Activated naive CD4-positive, alpha-beta T cell (primary cell): Measurements from ENCODE around the gene MALRD1.

ENCODE experiments used
- DNase-seq, 4 experiments: peaks; one replicate each; lab custom pipeline; 2025; lab: John Stamatoyannopoulos, UW

Gene MALRD1

DNA sequence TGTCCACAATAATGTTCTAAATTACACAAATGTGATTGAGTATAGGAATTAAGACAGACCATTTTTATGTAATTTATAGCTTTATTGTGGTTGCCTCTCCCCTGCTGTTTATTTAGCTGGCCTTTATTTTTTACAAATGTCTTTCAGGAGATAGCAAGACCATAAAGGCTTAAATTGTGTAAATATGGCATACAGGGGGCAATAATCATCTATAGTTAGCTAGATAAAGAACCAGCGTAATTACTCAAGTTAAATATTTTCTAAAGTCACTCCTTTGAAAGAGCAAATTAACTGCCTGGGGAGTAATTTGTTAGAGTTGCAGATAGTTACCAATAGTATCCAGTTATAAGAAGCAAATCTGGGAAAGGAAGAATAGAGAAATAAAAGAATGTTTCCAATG is at the start of gene MALRD1:
MALRD1 (plus strand) TSS at position 313 of the 400 bp plus-strand sequence. CDS start 138 bp downstream, outside the sequence.
- DNase-seq = no peak

DNA sequence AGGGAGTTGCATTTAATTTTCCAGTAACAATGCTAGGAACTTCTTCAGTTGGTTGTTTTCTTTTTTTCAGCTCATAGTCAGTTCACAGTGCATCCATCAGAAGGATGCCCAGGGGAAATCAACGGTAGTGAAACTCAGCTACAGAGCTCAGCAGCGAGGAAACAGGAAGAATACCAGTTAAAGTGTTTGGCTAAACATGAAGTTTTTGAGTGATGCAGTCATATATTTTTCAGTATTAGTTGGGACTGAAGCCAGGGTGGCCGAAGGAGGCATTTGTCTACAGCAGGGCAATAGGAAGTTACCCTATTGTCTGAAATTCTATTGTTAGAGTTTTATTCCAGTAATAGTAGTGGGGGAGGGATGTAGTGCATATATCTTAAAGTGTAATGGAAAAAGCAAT is 45.3 kb upstream of the MALRD1 start:
- no peak for DNase-seq

DNA sequence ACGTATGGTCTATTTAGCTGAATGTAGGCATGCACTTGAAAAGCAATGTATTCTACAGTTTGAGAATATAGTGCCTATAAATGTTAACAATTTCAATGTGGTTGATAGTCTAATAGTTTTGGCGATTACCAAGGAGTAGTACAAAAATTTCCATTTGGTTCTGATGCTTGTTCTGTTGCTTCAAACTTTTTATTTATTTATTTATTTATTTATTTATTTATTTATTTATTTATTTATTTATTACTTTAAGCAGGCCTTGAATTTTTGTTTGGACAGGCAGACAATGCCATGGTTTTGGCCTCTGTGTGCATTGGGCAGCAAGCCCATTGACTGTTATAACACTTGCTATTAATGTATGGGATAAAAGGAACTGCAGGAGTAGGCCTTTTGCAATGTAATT is 36.5 kb upstream of the MALRD1 start:
- DNase-seq = no peak

DNA sequence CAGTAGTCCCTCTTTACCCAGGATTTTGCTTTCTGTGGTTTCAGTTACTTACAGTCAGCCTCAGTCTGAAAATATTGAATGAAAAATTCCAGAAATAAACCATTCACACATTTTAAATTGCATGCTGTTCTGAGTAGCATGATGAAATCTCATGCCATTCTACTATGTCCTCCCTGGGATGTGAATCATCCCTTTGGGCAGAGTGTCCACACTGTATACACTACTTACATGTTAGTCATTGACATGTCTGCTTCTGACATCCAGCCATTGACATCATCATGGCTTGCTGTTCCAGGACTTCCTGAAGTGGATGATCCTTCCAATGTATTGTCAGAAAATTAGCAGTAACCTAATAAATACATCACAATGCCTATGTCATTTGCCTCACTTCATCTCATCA is 34.6 kb upstream of the MALRD1 start:
- no peak for DNase-seq

DNA sequence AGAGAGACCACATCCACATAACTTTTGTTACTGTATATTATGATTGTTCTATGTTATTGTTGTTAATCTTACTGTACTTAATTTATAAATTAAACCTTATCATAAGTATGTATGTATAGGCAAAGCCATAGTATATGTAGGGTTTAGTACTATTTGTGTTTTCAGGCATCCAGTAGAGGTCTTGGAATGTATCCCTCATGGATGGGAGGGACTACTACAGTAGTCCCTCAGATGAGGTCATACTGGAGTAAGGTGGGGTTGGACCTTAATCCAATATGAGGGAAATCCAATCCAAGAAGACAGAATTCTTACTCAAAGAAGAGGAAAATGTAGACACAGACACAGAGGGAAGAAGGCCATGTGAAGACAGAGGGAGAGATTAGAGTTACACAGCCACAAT is 34.1 kb upstream of the MALRD1 start:
- DNase-seq = no peak

DNA sequence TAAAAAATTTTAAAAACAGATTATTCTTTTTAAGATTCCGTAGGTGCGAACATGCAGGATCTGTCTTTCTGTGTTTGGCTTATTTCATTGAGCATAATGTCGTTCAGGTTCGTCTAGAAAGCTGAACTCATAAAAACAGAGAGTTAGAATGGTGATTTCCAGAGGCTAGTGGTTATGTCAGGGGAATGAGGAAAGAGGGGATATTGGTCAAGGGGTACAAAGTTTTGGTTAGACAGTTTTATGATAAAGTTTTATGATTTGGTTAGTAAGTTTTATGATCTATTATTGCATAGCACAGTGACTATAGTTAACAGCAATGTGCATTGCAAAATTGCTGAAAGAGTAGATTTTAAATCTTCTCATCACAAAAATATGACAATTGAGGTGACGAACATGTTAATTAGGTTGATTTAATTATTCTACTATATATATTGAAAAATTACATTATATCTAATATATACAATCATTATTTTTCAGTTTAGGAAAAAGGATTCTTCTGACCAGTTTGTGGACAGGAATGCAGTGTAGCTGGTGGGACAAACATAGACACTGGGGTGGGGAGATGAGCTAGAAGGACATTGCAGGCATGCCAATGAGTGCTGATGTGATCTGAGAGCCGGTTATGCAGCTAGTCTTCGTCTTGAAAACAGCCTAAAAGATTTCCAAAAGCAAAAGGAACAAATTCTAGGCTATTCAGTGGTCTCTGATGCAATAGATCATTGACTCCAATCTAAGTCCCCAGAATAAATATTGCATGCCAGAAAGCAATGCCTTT is 31.3 kb upstream of the MALRD1 start:
- DNase-seq = no peak

DNA sequence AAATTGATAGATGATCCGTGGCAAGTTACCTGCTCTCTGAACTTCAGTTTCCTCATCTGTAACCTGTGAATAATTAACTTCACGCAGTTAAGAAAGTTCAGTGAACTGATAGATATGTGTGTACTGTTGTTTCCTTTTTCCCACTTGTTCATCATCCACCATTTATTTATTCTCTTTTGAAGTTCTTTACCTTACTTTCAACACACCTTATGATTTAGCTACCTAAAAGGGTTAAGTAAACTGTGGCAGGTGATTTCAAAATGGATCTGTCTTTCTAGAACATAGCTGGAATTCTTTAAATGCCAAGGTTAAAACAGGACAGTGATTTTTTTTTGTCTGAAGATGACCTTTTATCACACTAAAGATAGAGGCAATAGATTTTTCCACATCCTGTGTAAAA is 27.4 kb upstream of the MALRD1 start:
- DNase-seq = no peak

DNA sequence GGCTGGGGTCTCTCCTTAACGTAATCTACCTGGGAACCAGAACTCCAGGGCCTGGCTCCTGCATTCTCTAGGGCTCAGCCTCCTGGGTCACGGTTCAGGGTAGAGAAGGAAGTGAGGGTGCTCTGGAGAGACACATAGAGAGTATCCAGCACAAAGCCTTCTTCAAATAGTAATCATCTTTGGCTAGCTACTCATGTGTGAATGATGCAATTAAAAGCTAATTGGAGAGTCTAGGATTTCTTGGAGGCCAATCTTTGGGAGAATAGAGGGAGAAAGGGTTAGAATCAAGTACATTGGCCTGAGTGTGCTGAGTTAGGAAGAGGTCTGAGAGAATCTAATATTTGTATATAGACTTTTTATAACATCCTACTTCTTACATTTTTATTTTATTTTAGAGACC is 24.0 kb upstream of the MALRD1 start:
- no peak for DNase-seq

DNA sequence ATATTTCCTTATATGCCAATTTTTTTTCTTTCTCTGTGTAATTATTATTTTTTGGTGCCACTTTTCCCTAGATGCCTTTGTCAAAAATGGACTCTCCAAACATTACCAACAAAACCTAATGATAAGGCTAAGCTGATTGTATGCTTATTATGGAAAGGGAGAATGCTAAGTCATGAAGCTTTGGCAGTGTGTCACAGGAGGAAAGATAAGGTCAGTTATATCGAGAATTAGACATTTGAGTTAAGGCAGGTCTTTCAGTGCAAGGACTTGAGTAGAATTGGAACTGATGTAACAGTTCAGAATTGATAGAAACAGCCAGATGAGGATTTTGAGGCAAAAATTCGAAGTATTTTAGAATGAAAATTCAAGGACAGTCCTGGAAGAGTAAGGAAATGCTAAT is 16.8 kb upstream of the MALRD1 start:
- DNase-seq = no peak

DNA sequence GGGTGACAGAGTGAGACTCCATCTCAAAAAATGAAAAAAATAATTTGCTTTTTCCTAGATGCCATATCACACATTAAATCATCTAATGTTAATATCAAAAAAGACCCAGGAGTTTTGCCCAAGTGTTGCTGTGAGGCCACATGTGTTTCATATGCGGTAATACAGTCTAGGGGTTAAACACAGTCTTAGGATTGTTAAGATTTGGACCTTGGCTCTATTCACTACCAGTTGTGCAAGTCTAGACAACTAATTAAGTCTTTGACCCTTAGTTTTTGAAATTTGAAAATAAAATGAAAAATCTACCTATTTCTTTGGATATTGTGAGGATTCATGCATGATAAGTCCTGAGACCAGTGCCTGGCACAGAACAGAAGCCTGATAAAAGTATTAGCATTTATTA is 14.9 kb upstream of the MALRD1 start:
- DNase-seq = no peak

DNA sequence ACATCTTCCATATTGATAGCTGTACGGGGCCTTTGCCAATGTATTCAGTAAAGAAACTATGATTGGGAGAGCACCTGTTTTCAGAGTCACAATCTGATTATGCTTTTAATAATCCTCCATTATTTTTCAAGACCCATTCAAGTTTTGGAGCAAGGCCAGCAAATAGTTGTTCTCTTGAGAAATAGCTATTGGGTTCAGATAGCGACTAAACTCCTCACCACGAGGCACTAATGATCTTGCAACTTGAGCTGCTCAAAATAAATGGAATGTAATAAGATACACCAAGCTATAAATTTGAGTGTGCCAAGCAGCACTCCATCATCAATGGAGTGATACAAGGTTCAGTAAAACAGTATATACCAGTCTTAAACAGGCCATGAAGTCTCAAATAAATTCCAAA is 7.4 kb upstream of the MALRD1 start:
- DNase-seq = no peak

DNA sequence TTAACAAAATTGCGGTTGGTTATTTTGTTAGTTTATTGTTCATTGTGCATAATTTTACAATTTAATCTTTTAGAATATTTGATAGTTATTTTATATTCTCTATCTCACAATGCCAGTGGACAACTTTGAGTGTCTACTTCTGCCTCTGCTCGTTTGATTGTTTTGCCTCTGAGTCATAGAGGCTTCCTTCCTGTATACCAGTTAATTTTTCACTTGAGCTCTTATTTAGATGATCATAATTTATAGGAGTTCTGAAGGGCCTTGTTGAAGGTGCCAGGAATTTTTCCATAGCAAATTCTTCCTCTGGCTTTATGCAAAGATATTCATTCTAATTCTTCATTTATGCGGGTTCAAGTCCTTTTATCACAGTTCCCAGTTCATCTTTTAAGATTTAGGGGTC is 5.2 kb upstream of the MALRD1 start:
- no peak for DNase-seq

DNA sequence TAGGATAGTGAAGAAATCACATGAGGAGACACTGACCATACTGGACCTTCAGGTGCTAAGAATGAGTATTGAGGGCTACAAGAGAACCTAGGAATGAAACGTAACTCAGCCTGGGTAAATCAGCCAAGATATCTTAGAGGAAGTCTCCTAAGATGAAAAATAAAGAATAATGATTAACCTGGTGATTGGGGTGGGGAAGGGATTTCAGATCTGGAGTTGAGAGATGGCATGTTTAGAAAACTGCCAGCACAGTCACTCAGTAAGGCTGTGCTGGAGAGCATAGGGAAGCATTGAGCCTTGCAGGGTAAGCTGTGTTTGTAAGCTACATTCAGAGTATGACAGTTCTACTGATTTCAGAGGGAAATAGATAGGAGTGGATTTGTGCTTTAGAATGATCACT is 1.9 kb upstream of the MALRD1 start:
- no peak for DNase-seq

DNA sequence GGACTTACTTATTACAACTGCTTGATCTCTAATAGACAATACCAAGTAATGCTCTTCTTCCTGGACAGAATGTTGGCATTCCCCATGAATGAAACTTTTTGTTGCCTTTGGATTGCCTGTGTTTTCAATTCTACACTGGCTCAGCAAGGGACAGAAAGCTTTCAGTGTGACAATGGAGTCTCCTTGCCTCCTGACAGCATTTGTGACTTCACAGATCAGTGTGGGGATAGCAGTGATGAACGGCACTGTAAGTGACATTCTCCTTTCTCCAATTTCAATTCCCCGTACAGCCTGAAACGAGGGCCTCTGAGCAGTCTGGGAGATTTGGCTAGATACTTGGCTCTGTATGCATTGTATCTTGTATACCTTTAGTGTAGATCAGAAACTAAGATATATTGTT is 290 bp downstream of the MALRD1 start:
- no peak for DNase-seq

DNA sequence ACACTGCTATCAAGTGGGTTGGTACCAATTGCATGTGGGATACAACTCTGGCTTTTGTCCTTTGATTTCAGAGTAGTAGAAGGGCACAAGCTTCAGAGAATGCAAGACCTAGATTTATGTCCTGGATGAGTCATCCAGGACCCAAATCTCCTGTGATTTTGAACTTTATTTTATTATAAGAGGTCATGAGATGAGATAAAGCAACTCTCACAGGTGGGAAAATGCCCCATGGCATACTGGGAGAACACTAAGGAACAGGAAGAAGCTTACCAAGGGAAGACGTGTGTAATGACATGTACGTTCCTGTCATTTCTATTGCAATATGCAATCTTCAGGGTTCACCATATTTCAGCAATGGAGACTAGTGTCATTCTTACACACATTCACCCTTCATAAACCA is 966 bp downstream of the MALRD1 start:
- no peak for DNase-seq

DNA sequence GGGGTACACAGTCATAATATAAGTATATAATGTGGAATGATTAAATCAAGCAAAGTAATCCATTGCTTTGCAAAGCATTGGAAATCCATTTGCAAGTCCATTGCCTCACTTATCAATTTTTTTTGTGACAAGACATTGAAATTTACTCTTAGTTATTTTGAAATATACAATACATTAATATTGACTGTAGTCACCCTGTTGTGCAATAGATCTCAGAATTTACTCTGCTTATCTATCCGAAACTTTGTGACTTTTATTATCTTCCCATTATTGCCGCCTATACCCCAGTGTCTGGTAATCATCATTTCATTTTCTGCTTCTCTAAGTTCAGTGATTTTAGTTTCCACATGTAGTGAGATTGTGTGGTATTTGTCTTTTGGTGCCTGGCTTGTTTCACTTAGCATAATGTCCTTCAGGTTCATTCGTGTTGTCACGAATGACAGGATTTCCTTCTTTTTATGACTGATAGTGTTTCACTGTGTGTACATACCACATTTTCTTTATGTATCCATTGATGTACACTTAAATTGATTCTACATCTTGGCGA is 5.8 kb downstream of the MALRD1 start:
- DNase-seq = no peak

DNA sequence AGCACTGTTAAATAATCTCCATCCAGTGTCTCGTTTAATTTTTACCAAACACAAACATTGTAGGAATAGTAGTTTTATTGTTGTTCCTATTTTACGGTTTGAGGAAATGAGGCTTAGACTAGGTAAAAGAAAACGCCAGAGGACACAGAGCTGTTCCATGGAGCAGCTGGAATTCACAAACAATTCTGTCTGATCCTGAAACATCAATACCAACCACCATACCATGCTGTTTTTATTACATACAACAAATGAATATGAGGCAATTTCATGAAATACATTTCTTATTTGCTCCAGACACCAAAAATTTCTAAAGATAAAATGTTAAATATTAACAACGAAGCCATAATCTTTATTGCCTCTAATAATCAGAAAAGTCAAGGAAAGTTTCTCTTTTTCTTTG is 9.4 kb downstream of the MALRD1 start:
- DNase-seq = no peak

DNA sequence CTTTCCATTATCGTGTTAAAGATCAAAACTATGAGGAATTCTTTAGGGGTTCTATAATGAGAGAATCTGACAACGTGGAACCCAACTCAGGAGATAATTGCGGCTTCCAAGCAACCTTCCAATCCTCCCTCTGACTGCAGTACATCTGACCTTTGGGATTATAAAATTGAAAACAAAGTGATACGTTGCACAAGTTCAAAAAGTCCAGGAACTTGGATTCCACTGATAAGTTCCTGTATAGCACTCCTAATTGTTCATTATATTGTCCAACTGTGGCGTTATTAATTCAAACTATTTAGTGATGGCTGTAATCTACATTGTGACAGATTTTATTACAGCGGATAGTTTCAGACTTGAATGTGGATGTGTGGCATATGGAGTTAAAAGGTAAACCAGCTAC is 15.4 kb downstream of the MALRD1 start:
- no peak for DNase-seq

DNA sequence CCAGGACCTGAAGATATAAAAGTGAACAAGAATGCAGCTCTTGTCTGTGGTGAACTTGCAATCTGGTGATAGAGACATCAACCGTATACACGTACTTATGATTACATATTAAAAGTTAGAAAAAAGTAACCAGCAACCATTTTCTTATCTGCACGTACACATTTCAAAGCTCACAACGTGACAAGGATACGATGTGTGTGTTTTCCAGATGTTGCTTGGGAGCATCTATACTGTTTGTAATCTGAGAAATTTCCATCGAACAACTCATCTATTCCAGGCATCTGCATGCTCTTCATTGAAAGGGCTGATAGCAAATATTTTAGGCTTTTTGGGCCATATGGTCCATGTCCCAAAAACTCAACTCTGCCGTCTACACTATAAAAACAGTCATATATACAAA is 23.3 kb downstream of the MALRD1 start:
- DNase-seq = no peak

DNA sequence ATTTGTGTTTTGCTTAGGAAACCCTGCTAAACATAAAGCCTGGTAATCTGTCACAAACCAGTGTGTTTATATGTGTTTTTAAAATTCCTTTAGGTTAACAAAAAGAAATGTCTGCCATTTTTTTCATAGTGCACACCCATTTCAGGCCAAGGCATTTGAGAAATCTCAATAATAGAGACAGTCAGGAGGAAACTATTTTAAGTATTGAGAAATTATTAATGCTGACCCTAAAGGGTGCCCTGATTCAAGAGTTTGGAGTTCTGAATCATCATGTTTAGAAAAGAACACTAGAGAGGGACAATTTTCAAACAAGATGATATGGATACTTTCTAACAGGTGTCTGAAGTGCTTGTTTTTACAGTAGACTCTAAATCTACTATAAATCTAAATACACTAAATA is 28.7 kb downstream of the MALRD1 start:
- no peak for DNase-seq

DNA sequence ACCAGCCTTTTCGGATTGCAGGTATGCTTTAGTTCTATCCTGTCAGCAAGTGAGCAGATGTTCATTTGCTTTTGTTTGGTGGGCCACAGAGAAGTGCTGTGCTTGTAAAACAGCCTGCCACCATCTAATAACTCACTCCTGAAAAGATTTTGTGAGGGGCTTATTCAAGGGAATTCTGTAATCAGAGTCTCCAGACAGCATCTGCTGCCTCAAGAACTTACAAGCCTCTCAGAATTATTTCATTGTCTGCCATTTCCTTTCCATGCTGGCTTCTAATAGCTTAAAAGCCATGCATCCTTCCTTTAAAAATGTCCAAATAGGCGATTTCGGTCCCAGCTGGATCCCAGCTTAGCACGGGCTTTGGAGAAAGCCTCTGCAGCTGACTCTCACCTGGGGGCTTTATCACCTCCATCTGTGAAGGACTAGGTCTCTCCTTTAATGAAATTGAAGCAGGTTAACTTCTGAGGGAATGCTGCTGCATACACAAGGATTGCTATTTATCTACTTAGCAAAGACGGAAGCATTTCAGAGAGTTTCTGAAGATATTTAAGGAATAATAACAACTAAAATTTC is 48.0 kb downstream of the MALRD1 start:
- DNase-seq = no peak

DNA sequence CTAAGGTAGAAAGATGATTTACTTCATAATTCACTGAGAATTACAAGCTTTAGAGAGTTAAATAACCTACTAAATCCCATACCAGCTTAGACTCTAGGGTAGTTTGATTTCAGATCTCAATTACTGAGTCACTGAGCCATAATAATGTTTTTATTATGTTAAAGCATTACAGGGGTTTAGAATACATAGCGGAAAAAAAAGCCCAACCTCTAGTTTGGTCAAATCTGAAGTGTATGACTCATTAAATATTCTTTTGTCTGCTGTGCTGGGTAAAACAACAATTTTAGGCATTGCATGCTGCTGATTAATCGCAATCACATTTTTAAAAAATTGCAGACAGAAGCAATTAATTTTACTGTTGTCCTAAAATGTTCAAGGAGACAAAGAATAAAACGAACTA is 48.5 kb downstream of the MALRD1 start:
- no peak for DNase-seq

DNA sequence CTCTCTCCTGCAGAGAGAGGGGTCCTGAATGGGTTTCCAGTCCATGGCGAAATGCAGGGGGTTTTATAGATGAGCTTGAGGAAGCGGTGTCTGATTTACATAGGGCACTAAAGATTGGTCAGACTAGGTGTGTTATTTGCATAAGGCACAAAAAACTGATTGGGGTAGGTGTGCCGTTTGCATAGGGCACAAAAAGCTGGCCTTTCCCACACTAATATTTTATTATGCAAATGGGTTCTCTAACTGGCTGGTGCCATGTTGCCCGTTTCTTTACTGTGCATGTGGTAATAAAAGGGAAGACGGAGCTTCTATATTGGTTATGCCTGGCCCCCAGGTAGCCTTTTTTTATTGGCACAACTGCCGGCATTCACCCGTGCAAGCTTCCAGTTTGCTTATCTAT is 50.2 kb downstream of the MALRD1 start:
- DNase-seq = no peak

DNA sequence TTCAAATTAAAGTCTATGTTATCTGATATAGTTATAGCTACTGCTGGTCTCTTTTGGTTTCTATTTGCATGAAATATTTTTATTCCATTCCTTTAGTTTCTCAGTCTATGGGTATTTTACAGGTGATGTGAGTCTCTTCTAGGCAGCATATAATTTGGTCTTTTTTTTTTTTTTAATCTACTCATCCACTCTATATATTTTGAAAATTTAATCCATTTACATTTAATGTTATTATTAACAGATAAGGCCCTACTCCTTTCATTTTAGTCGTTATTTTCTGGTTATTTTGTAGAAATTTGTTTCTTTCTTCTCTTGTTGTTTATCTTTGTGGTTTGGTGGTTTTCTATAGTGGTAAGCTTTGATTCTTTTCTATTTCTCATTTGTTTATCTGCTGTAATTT is 58.8 kb downstream of the MALRD1 start:
- DNase-seq = no peak
